T-helper 2 cell treated with Interferon-gamma antibody and Interleukin-4, amounts not matched to agents 5 μg/mL and 100 μg/mL, for 36 hours (primary cell): ENCODE results near the gene CREM.
"Not testable (repeated sequence)": the region's sequence is repeated elsewhere in the genome, so short reads cannot be mapped to it uniquely, and the experiment has no call there.

Experiments
- DNase-seq: peaks from one replicate; pipeline ENCODE4 v3.0.0; 2021; ENCODE audit warnings: low spot score
- H3K27ac Mint-ChIP-seq: one replicate; pipeline ENCODE4 v1.8.0; 2021; ENCODE audit warnings: mild to moderate bottlenecking, mixed read lengths
- H3K27me3 Mint-ChIP-seq: one replicate; pipeline ENCODE4 v1.8.0; 2021; ENCODE audit warnings: low read depth, mixed read lengths
- H3K36me3 Mint-ChIP-seq: one replicate; pipeline ENCODE4 v1.8.0; 2021; ENCODE audit warnings: low read depth, mixed read lengths
- H3K4me1 Mint-ChIP-seq: one replicate; pipeline ENCODE4 v1.8.0; 2021; ENCODE audit warnings: low read depth, mixed read lengths
- H3K4me3 Mint-ChIP-seq: one replicate; pipeline ENCODE4 v1.8.0; 2022; ENCODE audit warnings: mild to moderate bottlenecking, moderate library complexity, mixed read lengths
- H3K9me3 Mint-ChIP-seq: one replicate; pipeline ENCODE4 v1.8.0; 2021; ENCODE audit warnings: mixed read lengths

Gene CREM

GRCh38 chr10:35211390-35211789 lies 84.7 kb downstream of the CREM start:
- no peak overlapping the region for H3K4me3 Mint-ChIP-seq
- no peak for DNase-seq
- H3K36me3 Mint-ChIP-seq: peaks cover 42% of the 10 kb centered on the region
- H3K4me1 Mint-ChIP-seq: peaks cover 45% of the 10 kb centered on the region
- no peaks in the 10 kb centered on the region for H3K9me3 Mint-ChIP-seq
- peak overlapping the region; percentile 81 for H3K27ac Mint-ChIP-seq
- H3K27me3 Mint-ChIP-seq: no peaks in the 10 kb centered on the region

- H3K27me3 Mint-ChIP-seq: no peaks in the 10 kb centered on the region
- H3K36me3 Mint-ChIP-seq: peaks cover 36% of the 10 kb centered on the region
- H3K27ac Mint-ChIP-seq: no peak overlapping the region
- DNase-seq: no peak
- H3K4me3 Mint-ChIP-seq: no peak overlapping the region
- peaks cover 48% of the 10 kb centered on the region for H3K4me1 Mint-ChIP-seq
- no peaks in the 10 kb centered on the region for H3K9me3 Mint-ChIP-seq
Observed at GRCh38 chr10:35212856-35213255, 86.2 kb downstream of the CREM start.

GRCh38 chr10:35213699-35214098 lies 87.1 kb downstream of the CREM start:
- Mint-ChIP-seq H3K4me1 (peaks cover 50% of the 10 kb centered on the region), H3K9me3 (no peaks in the 10 kb centered on the region), H3K27ac (peak overlapping the region; percentile 55), H3K36me3 (peaks cover 32% of the 10 kb centered on the region), H3K4me3 (no peak overlapping the region), H3K27me3 (no peaks in the 10 kb centered on the region)
- no peak for DNase-seq

- H3K4me1 Mint-ChIP-seq: peaks cover 50% of the 10 kb centered on the region
- no peak overlapping the region for H3K4me3 Mint-ChIP-seq
- peaks cover 26% of the 10 kb centered on the region for H3K36me3 Mint-ChIP-seq
- H3K27me3 Mint-ChIP-seq: no peaks in the 10 kb centered on the region
- H3K9me3 Mint-ChIP-seq: no peaks in the 10 kb centered on the region
- no peak for DNase-seq
- peak overlapping the region; percentile 19 for H3K27ac Mint-ChIP-seq
Observed at GRCh38 chr10:35214607-35215020, 88.0 kb downstream of the CREM start.

GRCh38 chr10:35215107-35215506 lies 88.5 kb downstream of the CREM start:
- H3K36me3 Mint-ChIP-seq: peaks cover 21% of the 10 kb centered on the region
- H3K4me1 Mint-ChIP-seq: peaks cover 48% of the 10 kb centered on the region

GRCh38 chr10:35216303-35216905 lies 89.8 kb downstream of the CREM start:
- H3K27ac Mint-ChIP-seq: peak overlapping the region; percentile 80

More at GRCh38 chr10:35215107-35215506, 88.5 kb downstream of the CREM start:
- Mint-ChIP-seq H3K27ac (no peak overlapping the region), H3K9me3 (no peaks in the 10 kb centered on the region), H3K27me3 (no peaks in the 10 kb centered on the region), H3K4me3 (no peak overlapping the region)
- DNase-seq: no peak

GRCh38 chr10:35216956-35217355 lies 90.3 kb downstream of the CREM start:
- DNase-seq, H3K9me3 Mint-ChIP-seq, H3K36me3 Mint-ChIP-seq, H3K27me3 Mint-ChIP-seq: not testable (repeated sequence)
- Mint-ChIP-seq H3K4me1 (peaks cover 37% of the 10 kb centered on the region), H3K4me3 (peak overlapping the region; percentile 36), H3K27ac (peak overlapping the region; percentile 80)

More at GRCh38 chr10:35216303-35216905, 89.8 kb downstream of the CREM start:
- Mint-ChIP-seq H3K4me3 (peak overlapping the region; percentile 36), H3K9me3 (no peaks in the 10 kb centered on the region), H3K4me1 (peaks cover 38% of the 10 kb centered on the region), H3K27me3 (no peaks in the 10 kb centered on the region), H3K36me3 (peaks cover 10% of the 10 kb centered on the region)
- DNase-seq: peak; percentile 62

GRCh38 chr10:35217455-35217854 lies 90.8 kb downstream of the CREM start:
- DNase-seq: no peak
- Mint-ChIP-seq H3K9me3 (no peaks in the 10 kb centered on the region), H3K27ac (no peak overlapping the region), H3K4me3 (no peak overlapping the region), H3K4me1 (peaks cover 36% of the 10 kb centered on the region), H3K36me3 (peaks cover 4% of the 10 kb centered on the region), H3K27me3 (no peaks in the 10 kb centered on the region)

- peak; percentile 79 for DNase-seq
- Mint-ChIP-seq H3K4me1 (peaks cover 36% of the 10 kb centered on the region), H3K27ac (peak overlapping the region; percentile 92), H3K36me3 (peaks cover 4% of the 10 kb centered on the region), H3K4me3 (peak overlapping the region; percentile 76), H3K9me3 (no peaks in the 10 kb centered on the region), H3K27me3 (no peaks in the 10 kb centered on the region)
Observed at GRCh38 chr10:35218339-35218955, 91.8 kb downstream of the CREM start.

GRCh38 chr10:35219292-35219691 lies 92.6 kb downstream of the CREM start:
- Mint-ChIP-seq H3K27me3 (no peaks in the 10 kb centered on the region), H3K9me3 (no peaks in the 10 kb centered on the region), H3K36me3 (no peaks in the 10 kb centered on the region), H3K27ac (peak overlapping the region; percentile 92), H3K4me1 (peaks cover 36% of the 10 kb centered on the region), H3K4me3 (peak overlapping the region; percentile 76)
- peak; percentile 70 for DNase-seq

- Mint-ChIP-seq H3K4me3 (no peak overlapping the region), H3K4me1 (peaks cover 39% of the 10 kb centered on the region), H3K9me3 (peaks cover 2% of the 10 kb centered on the region), H3K27ac (peak overlapping the region; percentile 57), H3K36me3 (no peaks in the 10 kb centered on the region), H3K27me3 (no peaks in the 10 kb centered on the region)
- DNase-seq: no peak
Observed at GRCh38 chr10:35219891-35220890, 93.5 kb downstream of the CREM start.

- H3K9me3 Mint-ChIP-seq: peaks cover 4% of the 10 kb centered on the region
- no peaks in the 10 kb centered on the region for H3K36me3 Mint-ChIP-seq
- H3K27ac Mint-ChIP-seq: no peak overlapping the region
Observed at GRCh38 chr10:35223016-35223415, 96.4 kb downstream of the CREM start.

GRCh38 chr10:35224045-35224740 lies 97.5 kb downstream of the CREM start:
- Mint-ChIP-seq H3K4me3 (no peak overlapping the region), H3K27me3 (no peaks in the 10 kb centered on the region), H3K9me3 (peaks cover 4% of the 10 kb centered on the region), H3K36me3 (no peaks in the 10 kb centered on the region), H3K4me1 (peaks cover 16% of the 10 kb centered on the region), H3K27ac (no peak overlapping the region)
- no peak for DNase-seq

More at GRCh38 chr10:35223016-35223415, 96.4 kb downstream of the CREM start:
- Mint-ChIP-seq H3K4me1 (peaks cover 28% of the 10 kb centered on the region), H3K4me3 (no peak overlapping the region), H3K27me3 (no peaks in the 10 kb centered on the region)
- DNase-seq: no peak
